K562 (cell line): ENCODE data around the gene FOXP3. TPM values are rescaled to one million over a fixed set of nuclear protein-coding genes. Genes with fewer than 3 reads are reported as not detected.

ENCODE experiments used
- ATAC-seq: fragments of 200-7000 bp; cut with Tn5 transposase; 3 replicates; pipeline ENCODE4 v1.9.1; 2020; ENCODE audit warnings: moderate library complexity
- BruUV-seq: library from RNA; stranded (reverse); fragments of 400-500 nt; replicated peaks from 2 replicates; lab custom pipeline; 2021; lab: Mats Ljungman, UMichigan
- CTCF ChIA-PET: fragments of 300-600 bp; formaldehyde crosslinking; extraction: SDS; loops from one replicate; lab custom pipeline; 2021; ENCODE audit warnings: low intra/inter-chr PET ratio; lab: Yijun Ruan, JAX
- POLR2A ChIA-PET: fragments of 300-600, 350-650 bp; sonication (Branson Sonifier 250); formaldehyde crosslinking; extraction: SDS; loops from one replicate; lab custom pipeline; 2021; ENCODE audit warnings: antibody characterized with exemption, inconsistent platforms; lab: Yijun Ruan, JAX
- DNase-seq, 4 experiments: peaks; one replicate each; pipeline versions ENCODE4 v3.0.0 to v3.0.0-alpha.2; 2011 to 2018; ENCODE audit warnings: low spot score in 3 of 4, mixed read lengths in 3 of 4; ENCODE audit errors: extremely low read depth in 1 of 4
- FAIRE-seq: peaks from 2 replicates; lab custom pipeline; 2011; peaks lifted over from hg19 to GRCh38; lab: Jason Lieb, UNC
- H2AFZ ChIP-seq: 2 replicates; pipeline ENCODE4 v1.6.0; 2011; ENCODE audit warnings: low read depth, low read length, control low read depth, inconsistent platforms
- H3K27ac ChIP-seq: fragments of 200-600 bp; 3 replicates; pipeline ENCODE4 v1.8.0; 2011; ENCODE audit warnings: low read depth, mild to moderate bottlenecking, control low read depth, inconsistent platforms, low read length, moderate library complexity, mixed read lengths; ENCODE audit errors: extremely low read depth
- H3K27me3 ChIP-seq, 2 experiments: fragments of 300-600 bp in 1 of 2; 2 replicates in 1 of 2; 3 replicates in 1 of 2; pipeline versions ENCODE4 v1.6.0 to v1.8.0; 2011; ENCODE audit warnings: inconsistent platforms in 2 of 2, low read length in 2 of 2, mild to moderate bottlenecking in 1 of 2, mixed read lengths in 1 of 2, moderate library complexity in 1 of 2; ENCODE audit not compliant: control insufficient read depth in 2 of 2, insufficient read depth in 2 of 2
- H3K36me3 ChIP-seq: fragments of 300-600 bp; 3 replicates; pipeline ENCODE4 v1.8.0; 2011; ENCODE audit warnings: mild to moderate bottlenecking, low read length, inconsistent platforms; ENCODE audit not compliant: control insufficient read depth, insufficient read depth
- H3K4me1 ChIP-seq, 2 experiments: fragments of 200-600 bp in 1 of 2; replicated peaks in 1 of 2; 2 replicates in 1 of 2; 3 replicates in 1 of 2; pipeline versions ENCODE4 v1.5.1 to v1.8.0; 2011; ENCODE audit warnings: inconsistent platforms in 2 of 2, low read length in 2 of 2, mild to moderate bottlenecking in 1 of 2, mixed read lengths in 1 of 2, moderate library complexity in 1 of 2; ENCODE audit not compliant: control insufficient read depth in 2 of 2, insufficient read depth in 2 of 2
- H3K4me2 ChIP-seq: 2 replicates; pipeline ENCODE4 v1.6.1; 2011; ENCODE audit warnings: low read length, control low read depth, inconsistent platforms, mixed read lengths; ENCODE audit not compliant: insufficient read depth
- H3K4me3 ChIP-seq: fragments of 200-600 bp; sonication (generic), shearing (Covaris generic); 2 replicates; pipeline ENCODE4 v1.5.1; 2016; ENCODE audit warnings: control low read depth, inconsistent platforms
- H3K79me2 ChIP-seq: fragments of 200-600 bp; 3 replicates; pipeline ENCODE4 v1.8.0; 2011; ENCODE audit warnings: low read length, inconsistent platforms; ENCODE audit not compliant: control insufficient read depth, insufficient read depth
- H3K9ac ChIP-seq, 2 experiments: 2 replicates each; pipeline versions ENCODE4 v1.6.0 to v1.6.1; 2011; ENCODE audit warnings: low read depth in 2 of 2, low read length in 2 of 2, control low read depth in 1 of 2, inconsistent platforms in 1 of 2, mild to moderate bottlenecking in 1 of 2, mixed read lengths in 1 of 2; ENCODE audit not compliant: insufficient read depth in 1 of 2
- H3K9me1 ChIP-seq: one replicate; pipeline ENCODE4 v1.6.0; 2011; ENCODE audit warnings: inconsistent platforms, mild to moderate bottlenecking, low read length, moderate library complexity; ENCODE audit not compliant: control insufficient read depth, insufficient read depth
- H3K9me3 ChIP-seq: replicated peaks from 2 replicates; pipeline ENCODE4 v1.5.1; 2011; ENCODE audit warnings: low read depth, low read length, inconsistent platforms; ENCODE audit not compliant: control insufficient read depth, insufficient read depth
- H4K20me1 ChIP-seq: replicated peaks from 2 replicates; pipeline ENCODE4 v1.6.1; 2011; ENCODE audit warnings: low read length, inconsistent platforms, mixed read lengths; ENCODE audit not compliant: control insufficient read depth, insufficient read depth
- ID3 ChIP-seq, 2 experiments: fragments of 250-450 bp in 1 of 2; fragments of 450-650 bp in 1 of 2; sonication (Bioruptor Pico) in 1 of 2; IDR thresholded peaks; 2 replicates each; pipeline versions ENCODE4 v1.6.1 to v1.8.0; 2016 to 2021; ENCODE audit warnings: mild to moderate bottlenecking in 2 of 2, moderate library complexity in 2 of 2, missing compliant biosample characterization in 1 of 2, missing genetic modification characterization in 1 of 2
- SRSF1 ChIP-seq: fragments of 200-400 bp; formaldehyde crosslinking; IDR thresholded peaks from 2 replicates; pipeline ENCODE4 v1.6.1; 2017; ENCODE audit warnings: mild to moderate bottlenecking, low read depth, low read length, moderate library complexity
- ZNF354B ChIP-seq: fragments of 250-450 bp; sonication (Bioruptor Pico); IDR thresholded peaks from 2 replicates; pipeline ENCODE4 v1.4.0; 2020
- ZNF398 ChIP-seq: fragments of 250-450 bp; sonication (Bioruptor Pico); IDR thresholded peaks from 2 replicates; pipeline ENCODE4 v1.8.0; 2021; ENCODE audit warnings: moderate library complexity, mild to moderate bottlenecking, inconsistent platforms
- ZNF512 ChIP-seq: IDR thresholded peaks from 2 replicates; pipeline ENCODE4 v1.6.1; 2016; ENCODE audit warnings: missing genetic modification characterization, missing compliant biosample characterization
- ZNF764 ChIP-seq: fragments of 250-450 bp; sonication (Bioruptor Pico); IDR thresholded peaks from 2 replicates; pipeline ENCODE4 v1.4.0; 2020; ENCODE audit warnings: low read depth, mild to moderate bottlenecking, moderate library complexity
- WGBS: fragments of 100-300 bp; shearing (Covaris generic); methylation state at CpG from one replicate; pipeline ENCODE4 v1.1.6; 2016; ENCODE audit warnings: low coverage, mixed read lengths; ENCODE audit not compliant: insufficient coverage; ENCODE audit errors: missing lambda C conversion rate; 5-methylcytosine and 5-hydroxymethylcytosine counted together
- in situ Hi-C: fragments of 300-500 bp; cut with MboI; formaldehyde crosslinking; loops from 4 replicates; pipeline ENCODE4 v1.15.0; 2018; ENCODE audit warnings: inconsistent platforms, mixed read lengths
- intact Hi-C: fragments of 100-400 bp; cut with micrococcal nuclease; formaldehyde crosslinking; loops from 2 replicates; pipeline ENCODE4 v1.14.2; 2022
- polyA plus RNA-seq, 8 experiments: library from polyadenylated mRNA; depleted of rRNA in 4 of 8; stranded (reverse) in 5 of 8; unstranded in 3 of 8; fragments of >200 nt; fragmentation: Nextera tagmentation in 2 of 8; fragmentation: Illumina TruSeq in 1 of 8; extraction: Ambion mirVana in 2 of 8; extraction: Trizol in 1 of 8; gene quantifications; 2 replicates each; pipeline versions ENCODE4 v1.2.1 to v1.2.3, GENCODE V29; 2011 to 2014; ENCODE audit warnings: inconsistent platforms in 1 of 8, missing spikeins in 1 of 8
- total RNA-seq, 7 experiments: library from RNA; depleted of rRNA in 6 of 7; stranded (reverse); fragments of >200 nt in 6 of 7; fragmentation: Illumina TruSeq in 2 of 7; extraction: Trizol in 2 of 7; gene quantifications; 2 replicates each; pipeline versions ENCODE4 v1.2.1 to v1.2.3, GENCODE V29; 2011 to 2021; ENCODE audit warnings: low replicate concordance in 1 of 7

Gene FOXP3
- total and polyA plus RNA-seq, 9 of the 15 experiments (the other 6 are each of a cell fraction or from before 2014, with no cell fraction given), result 0.04 to 0.24 (median 0.07) TPM; not detected in 4

GRCh38 chrX:49286136-49286535 is 21.6 kb upstream of the FOXP3 start (continued):
- TF ChIP-seq SRSF1 (no peak), ID3 (CRISPR knock-in tag; IDR thresholded peaks at IDR 0.05) (no peak), ID3 (tag; IDR thresholded peaks at IDR 0.05) (no peak), ZNF764 (CRISPR knock-in tag) (no peak), ZNF354B (CRISPR knock-in tag) (no peak)

GRCh38 chrX:49284212-49284611 is 19.7 kb upstream of the FOXP3 start:
- no peak overlapping the region for H2AFZ ChIP-seq
- DNase-seq (no peak), ATAC-seq (no peak), FAIRE-seq (no peak)
- H3K9me1 ChIP-seq, result no peaks in the 10 kb centered on the region
- H3K27ac ChIP-seq, result no peak overlapping the region
- no peak overlapping the region for H3K4me3 ChIP-seq
- CTCF ChIA-PET, result interaction anchor here (0.6 kb wide), 1 partner anchor 10 kb away, joined by 3 read pairs; no protein-coding TSS in a partner anchor
- 30% methylated on average over 3 of the region's 3 CpGs for WGBS
- TF ChIP-seq ZNF512 (tag) (peak; percentile 93), ZNF398 (no peak)
- H4K20me1 ChIP-seq, result no peaks in the 10 kb centered on the region
- no peak overlapping the region for H3K9ac ChIP-seq
- no TSS peak for BruUV-seq
- H3K27me3 ChIP-seq, result no peaks in the 10 kb centered on the region
- intact Hi-C loops, result loop anchor here (5.0 kb wide), 1 partner anchor 162 kb away; the partner anchor contains the start of gene GPKOW
- POLR2A ChIA-PET, result no interaction called here
- in situ Hi-C loops, result no loop called here
- H3K36me3 ChIP-seq, result no peaks in the 10 kb centered on the region
- peaks cover 3 to 13% of the 10 kb centered on the region in 2 experiments; a peak in 3 of 5 replicates for H3K4me1 ChIP-seq
- no peaks in the 10 kb centered on the region for H3K79me2 ChIP-seq
- H3K4me2 ChIP-seq, result no peak overlapping the region
- no peaks in the 10 kb centered on the region for H3K9me3 ChIP-seq
